Lower leg skin (tissue), 4 donors: ENCODE measurements around the gene UPK1B. TPM values are rescaled to one million over a fixed set of nuclear protein-coding genes. Genes with fewer than 3 reads are reported as not detected.
"Not testable (repeated sequence)": the region's sequence is repeated elsewhere in the genome, so short reads cannot be mapped to it uniquely, and the experiment has no call there.

Source experiments
- DNase-seq, 2 donors: peaks; one replicate each; pipeline ENCODE4 v3.0.0-alpha.2; 2019; ENCODE audit warnings: low spot score in 2 of 2
- H3K4me3 ChIP-seq: fragments of 200-600 bp; sonication (generic); 2 replicates; pipeline ENCODE4 v1.5.1; 2017; ENCODE audit warnings: mild to moderate bottlenecking, low read depth; ENCODE audit not compliant: poor library complexity, severe bottlenecking
- CTCF ChIP-seq, 3 donors: fragments of 450-650 bp; IDR thresholded peaks; one replicate each; pipeline ENCODE4 v1.5.1; 2016; ENCODE audit warnings: antibody characterized with exemption in 3 of 3, mild to moderate bottlenecking in 3 of 3, moderate library complexity in 2 of 3
- POLR2A ChIP-seq, 2 donors: fragments of 450-650 bp; IDR thresholded peaks; one replicate each; pipeline ENCODE4 v1.6.1; 2016 to 2017; ENCODE audit warnings: antibody characterized with exemption in 2 of 2, mild to moderate bottlenecking in 1 of 2, moderate library complexity in 1 of 2
- WGBS, 2 donors: methylation state at CpG; one replicate each; pipeline ENCODE4 v1.1.5; 2018; 5-methylcytosine and 5-hydroxymethylcytosine counted together
- intact Hi-C: fragments of 100-400 bp; cut with DNase I; formaldehyde crosslinking; loops from one replicate; pipeline ENCODE4 v1.15.0; 2023; ENCODE audit warnings: low total_unique reads
- total RNA-seq, 4 donors: library from RNA; depleted of rRNA; stranded (reverse); fragments of >200 nt; gene quantifications; one replicate each; pipeline ENCODE4 v1.1.0, GENCODE V29; 2016

Gene UPK1B
- total RNA-seq, 4 donors from 2014 or later: 0.15 to 2.5 (median 1.8) TPM

DNA sequence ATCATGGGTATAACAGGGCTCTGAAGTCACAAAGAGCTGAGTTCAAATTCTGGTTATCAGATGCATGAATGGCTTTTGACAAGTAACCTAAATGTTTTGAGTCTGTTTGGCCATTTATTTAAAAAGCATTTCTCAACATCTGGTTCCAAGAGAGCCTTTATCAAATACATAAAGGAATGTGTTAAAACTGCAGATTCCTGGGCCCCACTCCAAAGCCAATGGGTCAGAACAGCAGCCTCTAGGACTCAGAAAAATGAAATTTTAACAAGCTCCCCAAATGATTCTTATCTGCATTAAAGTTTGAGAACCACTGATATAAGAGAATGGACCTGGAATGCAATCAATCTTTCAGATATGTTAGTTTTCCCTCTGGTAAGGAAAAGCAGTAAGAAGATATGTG is 63.9 kb downstream of the UPK1B start:
- H3K4me3 ChIP-seq: no peak overlapping the region
- intact Hi-C loops: no loop called here
- no peak for DNase-seq
- no peak for TF ChIP-seq CTCF (IDR thresholded peaks at IDR 0.05)
- no peak for TF ChIP-seq POLR2A (IDR thresholded peaks at IDR 0.05)

- WGBS, 2 donors: 51 to 58% methylated on average over 4 of the region's 4 CpGs
- DNase-seq: no peak
- intact Hi-C loops: no loop called here
- TF ChIP-seq CTCF (IDR thresholded peaks at IDR 0.05) (no peak), POLR2A (IDR thresholded peaks at IDR 0.05) (no peak)
- no peak overlapping the region for H3K4me3 ChIP-seq
Measured at GRCh38 chr3:119238363-119238762, 65.0 kb downstream of the UPK1B start.

DNA sequence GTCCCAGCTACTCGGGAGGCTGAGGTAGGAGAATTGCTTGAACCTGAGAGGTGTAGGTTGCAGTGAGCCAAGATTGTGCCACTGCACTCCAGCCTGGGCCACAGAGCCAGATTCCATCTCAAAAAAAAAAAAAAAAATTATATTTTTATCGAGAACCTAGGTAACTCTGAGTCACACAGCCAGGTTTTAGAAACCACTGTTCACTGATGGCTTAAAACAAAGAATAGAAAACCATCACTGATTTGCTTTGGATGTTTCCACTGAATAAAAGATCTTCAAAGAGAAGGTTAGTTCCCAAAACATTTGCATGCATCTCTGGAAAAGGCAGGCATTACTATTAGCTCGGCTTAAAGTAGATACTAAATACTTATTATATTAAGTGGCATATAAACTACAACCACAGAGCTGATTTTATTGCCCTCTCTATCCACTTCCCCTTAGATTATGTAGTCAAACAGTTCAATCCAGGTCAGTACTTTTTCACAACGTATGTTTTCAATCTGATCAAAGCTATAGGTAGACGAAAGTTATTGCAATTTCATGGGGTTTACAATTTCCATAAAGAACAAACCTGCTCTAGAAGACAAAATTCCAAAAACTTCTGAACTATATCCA is 65.9 kb downstream of the UPK1B start:
- WGBS, 2 donors: 27% methylated on average over 5 of the region's 5 CpGs
- no peak for TF ChIP-seq POLR2A (IDR thresholded peaks at IDR 0.05)
- TF ChIP-seq CTCF (IDR thresholded peaks at IDR 0.05): no peak
- DNase-seq: no peak
- H3K4me3 ChIP-seq: no peak overlapping the region
- intact Hi-C loops: no loop called here

DNA sequence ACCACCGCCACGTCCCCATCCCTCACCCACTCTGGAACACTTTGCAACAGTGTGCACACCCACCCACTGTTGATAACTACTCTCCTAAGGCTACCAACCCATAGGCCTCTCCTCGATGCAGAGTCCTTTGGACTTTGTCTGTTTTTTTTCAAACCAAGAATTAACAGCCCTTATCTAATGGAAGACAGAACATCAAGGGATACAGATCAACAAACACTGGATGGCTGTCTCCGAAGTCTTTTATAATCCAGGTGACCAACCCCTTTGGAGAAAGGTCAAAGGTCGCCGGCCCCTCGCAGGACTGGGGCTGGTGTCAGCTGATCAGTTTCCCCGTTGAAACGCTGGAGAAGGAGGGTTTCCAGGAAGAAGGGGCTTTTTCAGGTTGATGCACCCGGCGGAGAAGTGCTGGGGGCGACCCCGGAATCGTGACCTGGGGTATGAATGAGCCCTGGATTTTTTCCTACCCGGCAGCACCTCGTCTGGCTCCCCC is 66.7 kb downstream of the UPK1B start:
- WGBS, 2 donors: 2 to 3% methylated on average over 9 to 15 of the region's 16 CpGs

GRCh38 chr3:119240591-119241434 is 67.4 kb downstream of the UPK1B start, which contains the start of gene B4GALT4:
B4GALT4 (minus strand) TSS chr3:119240878; CDS start chr3:119230099, 10,779 bp downstream.
- 1 to 4% methylated on average over 14 to 51 of the region's 70 CpGs for WGBS, 2 donors
- TF ChIP-seq POLR2A (IDR thresholded peaks at IDR 0.05) (peak in 1 of 2 donors; percentile 55), CTCF (IDR thresholded peaks at IDR 0.05) (no peak)
- peak within 1 kb of the TSS; percentile 77 for H3K4me3 ChIP-seq
- peak; percentile 79 to 97 for DNase-seq
- intact Hi-C loops: no loop called here

More for the DNA sequence above, 66.7 kb downstream of the UPK1B start:
- no peak for DNase-seq
- H3K4me3 ChIP-seq: peak overlapping the region; percentile 77
- intact Hi-C loops: no loop called here
- TF ChIP-seq CTCF (IDR thresholded peaks at IDR 0.05) (no peak), POLR2A (IDR thresholded peaks at IDR 0.05) (no peak)

DNA sequence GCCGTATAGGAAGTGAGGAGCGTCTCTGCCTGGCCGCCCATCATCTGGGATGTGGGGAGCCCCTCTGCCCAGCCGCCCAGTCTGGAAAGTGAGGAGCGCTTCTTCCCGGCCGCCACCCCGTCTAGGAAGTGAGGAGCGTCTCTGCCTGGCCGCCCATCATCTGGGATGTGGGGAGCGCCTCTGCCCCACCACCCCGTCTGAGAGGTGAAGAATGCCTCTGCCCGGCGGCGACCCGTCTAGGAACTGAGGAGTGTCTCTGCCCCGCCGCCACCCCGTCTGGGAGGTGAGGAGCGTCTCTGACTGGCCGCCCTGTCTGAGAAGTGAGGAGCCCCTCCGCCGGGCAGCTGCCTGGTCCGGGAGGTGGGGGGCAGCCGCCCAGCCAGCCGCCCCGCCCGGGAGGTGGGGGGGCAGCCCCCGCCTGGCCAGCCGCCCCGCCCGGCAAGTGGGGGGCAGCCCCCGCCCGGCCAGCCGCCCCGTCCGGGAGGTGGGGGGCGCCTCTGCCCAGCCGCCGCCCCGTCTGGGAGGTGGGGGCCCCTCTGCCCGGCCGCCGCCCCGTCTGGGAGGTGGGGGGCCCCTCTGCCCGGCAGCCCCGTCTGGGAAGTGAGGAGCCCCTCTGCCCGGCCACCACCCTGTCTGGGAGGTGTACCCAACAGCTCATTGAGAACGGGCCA is 69.1 kb downstream of the UPK1B start:
- 89 to 90% methylated on average over 21 to 36 of the region's 49 CpGs for WGBS, 2 donors
- DNase-seq, H3K4me3 ChIP-seq, intact Hi-C loops: not testable (repeated sequence)

GRCh38 chr3:119243058-119243529 is 69.7 kb downstream of the UPK1B start:
- intact Hi-C loops, H3K4me3 ChIP-seq, DNase-seq: not testable (repeated sequence)
- 67 to 77% methylated on average over 7 of the region's 7 CpGs for WGBS, 2 donors
